HG03097 (cell line): ENCODE data around the gene HAUS8.

ENCODE experiments used
- ATAC-seq: cut with Tn5 transposase; IDR thresholded peaks from one replicate; pipeline ENCODE4 v1.9.1; 2021; ENCODE audit not compliant: unreplicated experiment, low FRiP score

The HAUS8 gene

DNA sequence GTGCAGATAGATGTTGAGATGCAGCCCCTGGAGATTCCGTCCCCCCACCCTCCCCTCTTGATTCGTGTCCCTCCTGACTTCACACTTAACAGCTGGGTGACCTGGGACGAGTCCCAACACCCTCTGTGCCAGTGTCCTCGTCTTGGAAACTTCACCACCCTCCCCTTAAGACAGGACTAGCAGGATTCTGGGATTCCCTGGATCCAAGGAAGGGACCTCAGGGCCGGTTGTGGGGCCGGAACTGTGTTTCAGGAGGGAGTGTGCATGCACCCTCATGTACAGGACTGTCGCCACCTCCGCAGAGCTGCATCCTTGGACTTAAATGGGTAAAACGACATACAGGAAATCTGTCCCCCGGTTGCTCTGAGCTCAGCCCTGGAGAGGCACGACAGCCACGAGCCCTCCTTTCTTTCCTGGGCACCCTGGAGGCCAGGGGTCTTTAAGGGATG lies 1.3 kb upstream of the HAUS8 start:
- ATAC-seq: no peak

DNA sequence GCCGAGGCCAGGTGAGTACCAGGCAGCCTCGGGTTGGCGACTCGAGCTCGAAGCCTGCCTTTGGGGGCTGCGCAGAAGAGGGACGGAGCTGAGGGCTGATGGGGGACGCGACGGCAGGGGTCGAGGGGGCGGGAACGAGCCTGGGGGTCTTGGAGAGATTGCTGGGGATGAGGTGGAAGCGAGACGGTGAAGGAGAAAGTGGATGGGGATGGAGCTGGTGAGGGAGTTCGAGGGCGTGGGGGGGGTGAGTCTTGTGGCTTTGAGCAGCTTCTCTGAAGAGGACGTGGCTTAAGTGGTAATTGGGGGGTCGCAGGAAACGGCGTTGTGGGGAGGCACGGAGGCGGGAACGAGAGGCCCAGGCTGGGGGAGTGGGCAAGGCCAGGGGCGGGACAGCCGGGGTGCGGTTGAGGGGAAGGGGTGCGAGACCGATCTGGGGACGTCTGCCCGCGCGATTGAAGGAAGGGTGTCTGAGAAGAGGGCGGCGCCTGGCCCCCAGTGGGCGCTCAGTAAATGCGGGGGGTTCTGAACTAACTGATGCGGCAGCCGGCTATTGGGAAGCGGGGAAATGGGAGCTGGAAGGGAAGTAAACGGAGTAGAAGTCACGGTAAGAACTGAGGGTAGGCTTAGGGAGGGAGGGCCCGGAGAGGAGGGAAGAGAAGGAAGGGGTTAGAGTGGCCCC lies 751 bp upstream of the HAUS8 start:
- no peak for ATAC-seq

DNA sequence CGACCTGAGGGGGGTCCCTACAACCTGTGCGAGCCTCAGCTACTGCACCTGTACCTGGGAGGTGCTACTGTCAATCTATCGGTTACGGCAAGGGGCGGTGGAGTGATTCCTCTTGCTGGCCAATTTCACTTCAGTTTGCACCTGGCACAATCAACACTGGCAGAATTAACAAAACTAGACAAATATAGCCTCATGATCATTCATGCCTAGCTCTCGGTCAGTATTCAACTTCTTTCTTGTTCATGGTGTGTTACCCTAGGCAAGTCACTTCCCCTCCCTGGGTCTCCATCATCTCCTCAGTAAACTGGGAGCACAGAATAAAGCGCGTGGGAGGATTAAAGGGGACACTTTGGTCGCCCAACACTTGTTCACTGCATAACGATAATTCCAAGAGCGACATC lies 618 bp downstream of the HAUS8 start:
- peak; percentile 8 for ATAC-seq

DNA sequence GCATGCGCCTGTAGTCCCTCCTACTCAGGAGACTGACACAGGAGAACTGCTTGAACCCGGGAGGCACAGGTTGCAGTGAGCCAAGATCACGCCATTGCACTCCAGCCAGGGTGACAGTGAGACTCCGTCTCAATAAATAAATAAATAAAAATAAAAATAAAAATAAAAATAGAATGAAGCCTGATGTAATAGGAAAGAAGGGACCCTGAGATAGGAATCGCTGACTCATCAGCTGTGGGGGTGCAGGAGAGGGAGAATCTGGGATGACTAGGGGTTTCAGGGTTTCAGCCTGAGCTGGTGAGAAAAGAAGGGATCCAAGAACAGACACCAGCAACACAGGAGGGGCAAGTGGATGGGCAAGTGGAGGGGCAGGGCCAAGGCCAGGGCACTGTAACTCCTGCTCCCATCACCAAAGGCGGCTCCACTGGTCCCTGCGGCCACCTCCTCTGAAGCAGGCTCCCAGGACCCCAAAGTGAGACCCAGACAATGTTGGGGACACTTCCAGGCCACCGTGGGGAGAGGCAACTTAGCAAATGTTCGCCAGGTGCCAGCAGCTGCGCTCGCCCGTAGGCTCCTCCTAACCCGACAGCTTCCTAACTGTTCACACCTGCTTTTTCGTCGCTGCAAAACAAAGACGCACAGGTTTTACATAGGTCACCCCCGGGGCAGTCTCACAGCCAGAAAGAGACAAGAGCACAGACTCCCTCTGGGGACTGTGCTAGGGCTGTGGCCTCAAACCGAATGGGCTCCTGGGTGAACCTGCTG lies 1.2 kb downstream of the HAUS8 start:
- ATAC-seq: no peak

DNA sequence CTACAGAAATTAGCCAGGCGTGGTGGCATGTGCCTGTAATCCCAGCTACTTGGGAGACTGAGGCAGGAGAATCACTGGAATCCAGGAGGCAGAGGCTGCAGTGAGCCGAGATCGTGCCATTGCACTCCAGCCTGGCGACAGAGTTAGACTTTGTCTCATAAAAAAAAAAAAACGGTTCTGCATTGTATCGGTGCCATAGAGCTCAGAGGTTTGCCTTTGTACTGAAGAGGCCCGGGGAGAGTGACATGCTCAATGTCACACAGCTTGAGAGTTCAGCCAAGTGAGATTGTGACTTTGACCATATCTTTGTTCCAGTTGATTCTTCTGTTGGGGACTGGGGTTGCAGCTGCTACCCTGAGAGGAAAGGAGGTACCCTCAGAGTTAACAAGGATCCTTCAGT lies 4.3 kb downstream of the HAUS8 start:
- no peak for ATAC-seq

DNA sequence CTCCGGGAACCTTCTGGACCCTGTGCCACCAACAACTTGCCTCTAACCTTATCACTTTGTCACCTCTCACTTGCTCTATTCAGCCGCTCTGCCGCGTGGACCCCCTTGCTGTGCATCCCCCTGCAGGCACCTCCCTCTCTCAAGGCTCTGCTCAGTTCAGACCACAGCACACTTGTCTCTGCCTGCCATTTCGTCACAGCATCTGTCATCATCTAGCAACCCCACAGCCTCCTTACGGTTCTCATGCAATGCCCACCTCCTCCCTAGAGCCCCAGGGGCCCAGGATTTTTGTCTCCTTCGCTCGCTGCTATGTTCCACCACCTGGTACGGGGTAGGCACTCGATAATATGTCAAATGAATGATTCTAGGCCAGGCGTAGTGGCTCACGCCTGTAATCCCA lies 4.8 kb downstream of the HAUS8 start:
- no peak for ATAC-seq

DNA sequence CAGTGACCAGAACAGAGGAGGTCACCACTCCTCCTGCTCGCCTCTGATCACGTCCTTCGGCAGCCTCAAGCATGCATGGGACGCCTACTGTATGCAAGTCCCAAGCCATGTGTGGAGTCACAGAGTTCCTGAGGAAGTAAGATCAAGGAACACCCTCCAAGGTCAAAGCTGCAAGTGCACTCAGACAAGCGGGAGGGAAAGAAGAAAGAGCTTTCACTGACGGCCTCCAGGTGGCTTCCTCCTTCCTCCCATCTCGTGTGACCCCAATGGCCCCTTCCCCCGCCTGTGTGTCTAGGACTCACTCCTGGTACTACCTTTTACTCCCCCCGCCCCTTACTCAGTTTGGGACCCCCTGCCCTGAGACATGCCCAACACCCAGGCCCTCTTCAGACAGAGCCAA lies 6.1 kb downstream of the HAUS8 start:
- no peak for ATAC-seq

DNA sequence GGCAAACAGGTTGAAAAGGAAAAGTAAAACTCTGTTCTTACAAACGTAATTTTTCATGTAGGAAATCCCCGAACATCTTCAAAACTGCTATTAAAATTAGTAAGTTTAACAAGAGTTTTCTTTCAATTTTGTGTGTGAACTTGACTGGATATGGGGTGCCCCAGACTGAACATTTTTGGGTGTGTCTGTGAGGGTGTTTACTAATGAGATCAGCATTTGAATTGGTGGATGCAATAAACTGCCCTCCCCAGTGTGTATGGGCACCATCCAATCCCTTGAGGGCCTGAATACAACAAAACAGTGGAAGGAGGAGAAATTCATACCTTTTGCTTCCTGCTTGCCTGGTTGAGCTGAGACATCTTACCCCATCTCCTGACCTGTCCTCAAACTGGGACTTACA lies 11.8 kb downstream of the HAUS8 start:
- no peak for ATAC-seq

DNA sequence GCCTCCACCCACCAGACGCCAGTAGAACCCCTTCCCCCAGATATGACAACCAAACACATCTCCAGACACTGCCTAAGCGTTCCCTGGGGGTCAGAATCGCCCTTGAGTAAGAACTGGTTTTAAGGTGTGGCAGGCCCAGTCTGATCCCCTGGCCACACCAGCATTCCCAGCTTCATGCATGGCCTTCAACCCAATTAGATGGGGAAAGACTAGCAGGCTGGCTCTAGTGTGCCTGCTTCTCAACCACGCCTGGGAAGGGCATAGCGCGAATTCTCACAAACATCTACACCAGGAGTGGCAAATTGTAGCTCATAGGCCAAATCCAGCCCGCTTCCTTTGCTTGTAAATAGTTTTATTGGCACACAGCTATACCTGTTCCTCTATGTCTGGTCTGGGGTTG lies 13.6 kb downstream of the HAUS8 start:
- ATAC-seq: no peak

DNA sequence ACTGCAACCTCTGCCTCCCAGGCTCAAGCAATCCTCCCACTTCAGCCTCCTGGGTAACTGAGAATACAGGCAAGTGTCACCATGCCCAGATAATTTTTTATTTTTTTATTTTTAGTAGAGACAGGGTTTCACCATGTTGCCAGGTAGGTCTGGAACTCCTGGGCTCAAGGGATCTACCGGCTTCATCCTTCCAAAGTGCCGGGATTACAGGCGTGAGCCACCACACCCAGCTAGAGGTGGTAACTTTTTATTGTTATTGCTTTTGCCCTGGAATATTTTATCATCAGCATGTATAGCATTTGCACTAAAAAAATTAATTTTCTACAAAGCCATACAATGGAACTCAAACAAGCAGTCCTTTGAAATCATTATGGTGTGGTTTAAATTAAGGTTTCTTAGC lies 14.0 kb downstream of the HAUS8 start:
- no peak for ATAC-seq

DNA sequence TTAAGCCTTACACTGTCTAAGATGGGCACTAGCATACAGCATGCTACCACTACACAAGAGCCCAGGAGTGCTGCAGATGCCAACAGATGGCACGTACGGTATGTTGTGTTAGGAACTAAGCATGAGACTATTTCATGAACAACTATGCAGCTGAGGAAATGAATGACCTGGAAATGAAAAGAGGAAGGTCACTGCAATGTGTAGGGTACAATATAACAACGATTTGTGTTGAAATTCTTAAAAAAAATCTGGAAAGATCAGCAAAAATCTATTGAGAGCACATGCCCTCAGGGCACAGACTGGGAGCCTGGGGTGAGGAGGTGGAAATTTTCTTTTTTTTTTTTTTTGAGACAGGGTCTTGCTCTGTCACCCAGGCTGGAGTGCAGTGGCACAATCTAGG lies 14.4 kb downstream of the HAUS8 start:
- no peak for ATAC-seq

DNA sequence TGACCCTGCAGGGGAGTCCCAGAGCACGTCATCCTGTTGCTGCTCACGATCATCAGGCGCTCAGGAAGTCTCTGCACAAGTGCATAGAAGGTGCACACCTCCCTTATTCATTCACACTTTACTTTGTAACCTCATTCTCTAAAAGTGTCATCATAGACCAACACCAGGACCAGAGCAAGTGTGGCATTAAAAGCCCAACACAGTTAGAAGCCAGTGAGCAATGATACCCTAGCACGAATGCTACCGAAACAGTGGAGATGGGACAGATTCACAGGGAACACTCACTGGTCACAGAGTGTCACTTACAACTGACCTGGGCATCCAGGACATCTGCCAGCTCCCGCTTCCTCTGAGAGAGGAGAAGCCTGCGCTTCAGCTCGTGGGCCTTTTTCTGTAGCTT lies 17.0 kb downstream of the HAUS8 start:
- no peak for ATAC-seq

DNA sequence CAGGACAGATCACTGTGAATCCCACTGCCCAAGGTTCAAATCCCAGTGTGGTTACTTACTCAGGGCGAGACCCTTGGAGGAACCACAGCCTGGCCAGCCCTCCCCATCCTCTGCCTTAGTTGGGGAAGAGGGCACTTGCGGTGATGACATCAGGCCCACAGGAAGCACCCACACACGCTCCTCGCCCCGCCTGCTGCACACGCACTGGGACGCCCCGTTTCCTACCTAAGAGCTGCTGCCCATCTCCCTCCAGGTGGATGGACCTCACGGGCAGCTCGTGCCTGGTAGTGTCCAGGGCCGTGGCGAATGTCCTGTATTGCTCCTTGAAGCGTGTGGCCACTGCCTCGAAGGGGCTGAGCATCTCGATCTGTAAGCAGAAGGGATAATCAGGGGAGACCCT lies 19.6 kb downstream of the HAUS8 start:
- ATAC-seq: no peak

DNA sequence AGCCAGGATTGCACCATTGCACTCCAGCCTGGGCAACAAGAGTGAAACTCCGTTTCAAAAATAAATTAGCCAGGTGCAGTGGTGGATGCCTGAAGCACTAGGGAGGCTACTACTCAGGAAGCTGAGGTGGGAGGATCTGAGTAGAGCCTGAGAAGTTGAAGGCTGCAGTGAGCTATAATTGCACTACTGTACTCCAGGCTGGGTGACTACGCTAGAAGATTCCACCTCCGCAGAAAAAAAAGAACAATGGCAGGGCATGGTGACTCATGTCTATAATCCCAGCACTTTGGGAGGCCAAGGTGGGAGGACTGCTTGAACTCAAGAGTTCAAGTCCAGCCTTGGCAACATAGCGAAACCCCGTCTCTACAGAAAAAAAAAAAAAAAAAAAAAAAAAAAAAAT lies 20.5 kb downstream of the HAUS8 start:
- ATAC-seq: no peak

DNA sequence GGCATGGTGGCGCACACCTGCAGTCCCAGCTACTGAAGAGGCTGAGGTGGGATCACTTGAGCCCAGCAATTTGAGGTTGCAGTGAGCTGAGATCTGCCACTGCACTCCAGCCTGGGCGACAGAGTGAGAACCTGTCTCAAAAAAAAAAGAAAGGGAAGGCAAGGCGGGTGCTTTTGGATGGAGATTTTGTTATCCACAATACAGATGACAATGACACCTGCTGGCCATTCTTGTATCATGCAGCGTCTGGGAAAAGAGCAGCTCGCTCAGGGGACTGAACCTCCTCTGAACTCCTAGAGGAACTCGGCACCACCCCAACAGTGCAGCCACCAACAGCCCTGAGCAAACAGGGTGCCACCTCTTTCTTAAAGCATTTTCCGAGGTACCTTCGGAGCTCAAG lies 22.8 kb downstream of the HAUS8 start:
- ATAC-seq: no peak

DNA sequence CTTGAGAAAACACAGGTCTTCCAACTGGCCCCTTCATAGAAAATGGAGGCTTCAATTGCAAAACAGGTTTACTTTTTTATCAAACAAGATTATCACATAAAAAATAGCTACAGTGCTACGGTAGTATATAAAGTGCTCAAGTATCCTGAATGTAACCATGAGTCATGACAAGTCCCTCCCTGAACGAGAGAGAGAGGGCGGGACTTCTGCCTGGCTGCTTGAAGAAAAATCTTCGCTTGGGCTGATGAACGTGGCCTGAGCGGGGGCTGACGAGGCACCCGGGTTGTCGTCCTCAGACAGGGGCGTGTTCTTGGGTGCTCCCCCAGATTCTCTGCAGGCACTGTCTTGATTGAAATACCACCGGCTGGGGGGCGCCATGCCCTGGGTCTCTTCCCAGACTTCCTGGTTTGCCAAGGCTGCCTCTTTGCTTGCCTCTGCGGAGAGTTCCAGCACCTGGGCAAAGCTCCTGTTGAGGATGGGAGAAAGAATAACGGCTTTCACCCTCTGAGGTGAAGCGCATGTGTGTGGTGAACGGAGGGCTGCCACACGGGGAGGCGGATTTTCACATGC lies 25.5 kb downstream of the HAUS8 start:
- ATAC-seq: no peak

DNA sequence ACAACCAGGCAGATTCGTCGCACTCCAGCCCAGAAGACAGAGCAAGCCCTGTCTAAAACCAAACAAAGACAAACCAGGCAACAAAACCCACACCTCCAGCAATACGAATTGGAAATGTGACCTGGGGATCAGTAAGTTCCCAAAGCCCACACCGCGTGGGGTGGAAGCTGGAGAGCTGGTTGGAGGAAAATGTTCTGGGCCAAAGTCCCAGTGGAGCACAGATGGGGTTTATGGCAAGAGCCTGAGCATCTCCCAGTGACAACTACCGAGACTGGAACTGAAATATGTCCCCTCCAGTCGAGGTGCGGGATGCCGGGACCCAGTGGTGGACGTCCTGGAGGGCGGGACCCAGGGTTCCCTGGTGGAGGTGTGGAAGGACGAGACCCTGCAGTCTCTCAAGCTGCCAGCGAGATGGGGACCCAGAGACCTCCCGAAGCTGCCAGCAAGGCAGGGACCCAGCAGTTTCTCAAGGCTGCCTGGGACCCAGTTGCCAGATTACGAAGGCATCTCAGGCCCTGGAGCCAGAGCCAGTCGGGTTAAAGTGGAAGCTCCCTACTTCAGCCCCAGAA lies 26.3 kb downstream of the HAUS8 start:
- ATAC-seq: no peak

DNA sequence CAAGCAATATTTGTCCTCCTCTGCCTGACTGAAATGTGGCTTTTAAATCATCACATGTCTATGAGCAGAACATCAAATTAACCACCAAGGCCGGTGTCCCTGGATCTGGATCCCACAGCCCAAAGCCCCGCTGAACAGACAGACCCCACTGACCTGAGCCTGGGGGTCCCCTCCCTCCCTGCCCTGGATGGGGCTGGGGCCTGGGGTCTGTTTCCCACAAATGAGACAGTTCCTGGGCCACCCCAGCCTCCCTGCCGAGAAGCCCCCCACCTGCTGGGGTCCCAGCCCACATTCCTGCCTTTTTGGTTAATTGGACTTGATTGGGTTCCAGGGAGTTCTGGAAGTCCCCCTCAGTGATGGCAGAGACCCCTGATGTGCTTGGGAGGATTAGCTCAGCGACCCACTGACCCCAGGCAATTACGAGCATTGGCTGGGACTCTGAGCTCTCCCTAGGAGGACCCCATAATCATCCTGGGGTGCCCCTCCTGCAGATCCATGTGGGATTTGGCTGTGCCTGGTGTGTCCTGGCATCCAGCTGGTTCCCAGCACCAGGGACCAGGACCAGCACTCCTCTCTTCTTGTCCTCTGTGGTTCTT lies 29.2 kb downstream of the HAUS8 start:
- no peak for ATAC-seq

DNA sequence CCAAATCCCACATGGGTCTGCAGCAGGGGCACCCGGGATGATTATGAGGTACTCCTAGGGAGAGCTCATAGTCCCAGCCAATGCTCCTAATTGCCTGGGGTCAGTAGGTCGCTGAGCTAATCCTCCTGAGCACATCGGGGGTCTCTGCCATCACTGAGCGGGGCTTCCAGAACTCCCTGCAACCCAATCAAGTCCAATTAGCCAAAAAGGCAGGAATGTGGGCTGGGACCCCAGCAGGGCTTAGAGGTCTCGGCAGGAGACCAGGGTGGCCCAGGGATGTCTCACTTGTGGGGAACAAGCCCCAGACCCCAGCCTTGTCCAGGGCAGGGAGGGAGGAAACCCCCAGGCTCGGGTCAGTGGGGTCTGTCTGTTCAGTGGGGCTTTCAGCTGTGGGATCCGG lies 31.5 kb downstream of the HAUS8 start:
- no peak for ATAC-seq

DNA sequence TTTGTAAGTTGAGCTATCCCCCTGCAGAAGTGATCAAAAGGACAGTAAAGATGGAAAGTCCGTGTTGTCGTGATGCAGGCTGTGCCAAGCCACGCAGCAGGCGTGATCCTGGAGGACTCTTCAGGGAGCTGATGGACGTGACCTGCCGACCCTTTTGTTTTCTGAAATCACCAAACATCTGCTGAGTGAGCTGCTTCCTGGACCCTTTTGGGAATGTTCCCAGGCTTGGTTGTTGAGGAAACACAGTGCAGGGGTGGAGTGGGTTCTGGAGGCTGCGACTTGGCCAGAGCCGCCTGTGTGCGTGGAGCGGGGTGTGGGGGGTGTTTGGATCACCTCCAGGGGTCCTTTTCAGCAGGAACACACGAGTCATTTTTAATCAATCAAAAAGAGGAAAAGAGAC lies 33.3 kb downstream of the HAUS8 start:
- no peak for ATAC-seq

DNA sequence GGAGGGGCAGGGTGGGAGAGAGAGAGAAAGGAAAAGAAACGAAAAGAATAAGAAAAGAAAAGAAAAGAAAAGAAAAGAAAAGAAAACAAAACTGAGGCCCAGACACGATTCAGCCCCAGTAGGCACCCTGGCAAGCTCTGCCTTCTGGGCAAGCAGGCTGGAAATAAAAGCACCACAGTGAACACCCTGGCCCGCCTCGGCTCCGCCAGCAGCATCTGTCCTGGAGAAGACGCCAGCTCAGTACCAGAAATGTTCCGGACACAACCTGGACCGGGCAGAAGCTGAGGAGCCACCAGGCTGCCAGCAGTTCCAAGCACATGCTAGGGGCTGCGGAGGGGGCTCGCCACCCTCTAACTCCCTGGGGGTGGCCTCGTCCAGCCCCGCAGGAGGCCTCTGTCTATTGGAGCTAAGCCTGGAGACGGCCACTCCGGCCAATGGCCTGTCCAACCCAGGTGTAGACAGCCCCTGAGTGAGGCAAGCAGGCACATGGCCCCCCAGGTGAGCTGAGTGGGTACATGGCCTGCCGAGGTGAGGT lies 37.2 kb downstream of the HAUS8 start:
- ATAC-seq: no peak
